Common myeloid progenitor, CD34-positive (primary cell): ENCODE measurements around the gene CXCL3. TPM values are rescaled to one million over a fixed set of nuclear protein-coding genes. Genes with fewer than 3 reads are reported as not detected.
A peak's percentile ranks its signal among the peaks of the same experiment; 100 is the strongest.

Source experiments
- CTCF ChIA-PET: fragments of 350-600 bp; sonication (Branson Sonifier 250); formaldehyde crosslinking; loops from one replicate; lab custom pipeline; 2021; ENCODE audit warnings: antibody characterized with exemption; lab: Charles Lee
- POLR2A ChIA-PET: fragments of 350-600 bp; sonication (Branson Sonifier 250); formaldehyde crosslinking; loops from one replicate; lab custom pipeline; 2021; ENCODE audit warnings: antibody characterized with exemption; lab: Charles Lee
- DNase-seq, 3 donors: peaks; one replicate each; pipeline versions ENCODE4 v3.0.0 to v3.0.0-alpha.2; 2013
- H3K27ac ChIP-seq, 2 experiments: 1 replicate in 1 of 2; 2 replicates in 1 of 2; pipeline ENCODE4 v1.7.0; 2013; ENCODE audit warnings: inconsistent platforms in 2 of 2, low read length in 2 of 2, mild to moderate bottlenecking in 2 of 2, low read depth in 1 of 2, moderate library complexity in 1 of 2; ENCODE audit not compliant: severe bottlenecking in 2 of 2, insufficient read depth in 1 of 2, poor library complexity in 1 of 2
- H3K27me3 ChIP-seq, 5 experiments: replicated peaks in 2 of 5; 1 replicate in 3 of 5; 2 replicates in 2 of 5; pipeline versions ENCODE4 v1.6.1 to v1.7.0; 2013; ENCODE audit warnings: low read length in 4 of 5, mild to moderate bottlenecking in 2 of 5, moderate library complexity in 2 of 5, inconsistent platforms in 1 of 5; ENCODE audit not compliant: insufficient read depth in 5 of 5, control insufficient read depth in 4 of 5
- H3K36me3 ChIP-seq, 4 experiments: 1 replicate in 2 of 4; 2 replicates in 2 of 4; pipeline versions ENCODE4 v1.6.1 to v1.7.0; 2013; ENCODE audit warnings: low read length in 3 of 4, control low read depth in 1 of 4, mild to moderate bottlenecking in 1 of 4; ENCODE audit not compliant: control insufficient read depth in 4 of 4, insufficient read depth in 4 of 4
- H3K4me1 ChIP-seq, 4 experiments: 1 replicate in 3 of 4; 2 replicates in 1 of 4; pipeline versions ENCODE4 v1.6.1 to v1.7.1; 2013; ENCODE audit warnings: low read length in 3 of 4, mild to moderate bottlenecking in 3 of 4, control low read depth in 1 of 4, inconsistent platforms in 1 of 4, moderate library complexity in 1 of 4; ENCODE audit not compliant: control insufficient read depth in 4 of 4, insufficient read depth in 4 of 4; ENCODE audit errors: control extremely low read depth in 1 of 4
- H3K4me3 ChIP-seq, 7 experiments: 1 replicate in 4 of 7; 2 replicates in 3 of 7; pipeline versions ENCODE4 v1.5.1 to v1.7.0; 2013; ENCODE audit warnings: mild to moderate bottlenecking in 7 of 7, low read length in 6 of 7, moderate library complexity in 6 of 7, inconsistent platforms in 2 of 7, low read depth in 2 of 7, control low read depth in 1 of 7; ENCODE audit not compliant: insufficient read depth in 4 of 7, control insufficient read depth in 1 of 7; ENCODE audit errors: extremely low read depth in 1 of 7
- H3K9me3 ChIP-seq, 5 experiments: 1 replicate in 4 of 5; 2 replicates in 1 of 5; pipeline versions ENCODE4 v1.6.1 to v1.7.1; 2013; ENCODE audit warnings: low read length in 4 of 5, mild to moderate bottlenecking in 2 of 5, inconsistent platforms in 1 of 5, low read depth in 1 of 5, moderate library complexity in 1 of 5; ENCODE audit not compliant: control insufficient read depth in 4 of 5, insufficient read depth in 2 of 5; ENCODE audit errors: control extremely low read depth in 1 of 5
- WGBS: methylation state at CpG from one replicate; pipeline ENCODE4 v1.1.5; 2013; ENCODE audit not compliant: insufficient coverage; 5-methylcytosine and 5-hydroxymethylcytosine counted together
- polyA plus RNA-seq: library from polyadenylated mRNA; unstranded; fragments of 120-200 nt; gene quantifications from one replicate; pipeline ENCODE4 v1.2.1, GENCODE V29; 2013

Gene CXCL3
- polyA plus RNA-seq = 23.9 TPM

DNA sequence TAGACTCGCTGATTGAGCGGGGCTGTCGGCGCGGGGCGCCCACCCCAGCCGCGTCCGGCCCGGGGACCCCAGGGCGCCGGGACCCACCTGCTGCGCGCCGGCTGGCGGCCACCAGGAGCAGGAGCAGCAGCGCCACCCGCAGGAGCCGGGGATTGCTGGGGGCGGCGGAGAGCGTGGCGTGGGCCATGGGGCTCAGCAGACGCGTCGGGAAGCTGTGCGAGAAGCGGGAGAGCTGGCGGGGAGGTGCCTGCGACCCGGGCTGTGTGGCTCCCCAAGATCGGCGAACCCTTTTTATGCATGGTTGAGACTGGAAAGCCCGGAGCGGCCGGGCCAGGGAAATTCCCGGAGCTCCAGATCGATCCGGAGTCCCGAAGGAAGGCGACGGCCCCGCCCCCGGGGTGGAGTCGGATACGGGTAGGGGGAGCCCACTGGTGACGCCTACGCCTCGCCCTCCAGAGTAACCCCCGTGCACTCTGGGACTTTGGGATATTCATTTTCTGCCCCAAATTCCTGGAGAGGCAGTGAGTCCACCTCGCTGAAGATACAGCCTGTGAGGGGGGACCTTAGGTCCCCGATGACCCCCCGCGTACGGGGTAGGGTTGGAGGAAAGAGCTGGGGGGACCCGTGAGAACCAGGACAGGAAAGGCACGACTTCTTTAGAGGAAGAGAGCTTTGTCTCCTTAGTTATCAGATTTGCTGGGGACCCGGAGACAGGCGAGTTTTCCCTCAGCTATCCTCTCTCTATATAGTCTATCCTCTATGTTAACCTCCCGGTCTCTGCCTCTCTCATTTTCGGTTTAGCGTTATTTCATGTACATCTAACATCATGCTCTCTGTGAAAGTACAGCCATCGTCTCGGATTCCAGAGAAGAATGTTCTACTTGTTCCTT, at the start of gene CXCL3:
TSS of gene CXCL3 (minus strand) at position 265 of the 890 bp plus-strand sequence. CDS start at position 187, 78 bp downstream.
- DNase-seq = peak; percentile 58 to 82 (median 68)
- POLR2A ChIA-PET = interaction anchor here (0.7 to 0.9 kb wide), 2 partner anchors 44 to 60 kb away, joined by 4 to 5 read pairs; no protein-coding TSS in a partner anchor

DNA sequence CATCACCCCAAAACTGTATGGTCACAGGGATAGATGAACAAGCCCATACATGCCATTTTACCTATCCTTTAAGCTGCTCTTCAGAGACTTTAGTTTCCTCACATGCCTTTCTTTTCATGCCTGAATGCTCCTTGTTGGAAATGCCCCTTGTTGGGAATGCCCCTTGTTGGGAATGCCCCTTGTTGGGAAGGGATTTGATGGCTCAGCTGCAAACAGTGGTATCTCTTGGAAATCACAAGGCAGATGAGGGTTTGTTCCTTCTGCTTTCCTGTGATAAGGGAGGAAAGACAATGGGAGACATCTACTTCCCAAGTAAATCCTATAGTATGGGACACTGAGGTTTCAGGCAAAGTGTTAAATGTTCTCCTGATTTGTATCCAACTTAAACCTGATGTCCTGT, 49.0 kb upstream of the CXCL3 start:
- Histone ChIP-seq H3K36me3 (peaks cover 0 to 2% (median 0%) of the 10 kb centered on the region in 4 experiments), H3K9me3 (no peaks in the 10 kb centered on the region), H3K4me3 (no peak overlapping the region), H3K4me1 (peaks cover 3 to 33% (median 20%) of the 10 kb centered on the region in 4 experiments), H3K27me3 (no peaks in the 10 kb centered on the region), H3K27ac (no peak overlapping the region)
- no peak for DNase-seq
- ChIA-PET CTCF (interaction anchor here (1.1 kb wide), 1 partner anchor 12 kb away, joined by 4 read pairs; the partner anchor contains the start of gene CXCL2), POLR2A (no interaction called here)

More for the DNA sequence above, at the start of gene CXCL3:
- Histone ChIP-seq H3K36me3 (no peaks in the 10 kb centered on the region), H3K4me1 (peaks cover 19 to 43% (median 29%) of the 10 kb centered on the region in 4 experiments), H3K4me3 (peak within 1 kb of the TSS; percentile 78 to 96 (median 88)), H3K9me3 (no peaks in the 10 kb centered on the region), H3K27ac (peak within 1 kb of the TSS; percentile 89 to 93), H3K27me3 (no peaks in the 10 kb centered on the region)
- CTCF ChIA-PET = interaction anchor here (0.6 to 4.0 kb wide), 31 partner anchors 8 to 650 kb away, joined by 3 to 63 read pairs (median 4); partner anchors contain the start of genes CXCL1, CXCL2 and CXCL5
- under 1% methylated on average over 47 of the region's 64 CpGs for WGBS

- no peaks in the 10 kb centered on the region for H3K9me3 ChIP-seq
- 37% methylated on average over 3 of the region's 4 CpGs for WGBS
- no peak overlapping the region for H3K4me3 ChIP-seq
- CTCF ChIA-PET = interaction anchor here (0.9 to 1.5 kb wide), 3 partner anchors 12 to 47 kb away, joined by 3 to 5 read pairs (median 4); partner anchors contain the start of genes CXCL2 and CXCL3
- POLR2A ChIA-PET = no interaction called here
- peaks cover 0 to 2% (median 0%) of the 10 kb centered on the region in 4 experiments for H3K36me3 ChIP-seq
- no peak overlapping the region for H3K27ac ChIP-seq
- no peaks in the 10 kb centered on the region for H3K27me3 ChIP-seq
- DNase-seq = peak in 2 of 3 donors; percentile 52 to 69
- peaks cover 3 to 18% (median 9%) of the 10 kb centered on the region in 4 experiments for H3K4me1 ChIP-seq
Observed at GRCh38 chr4:74085669-74086068, 47.2 kb upstream of the CXCL3 start.

GRCh38 chr4:74084984-74085383, 46.5 kb upstream of the CXCL3 start:
- POLR2A ChIA-PET = no interaction called here

GRCh38 chr4:74083546-74083945, 45.1 kb upstream of the CXCL3 start:
- WGBS = no CpG with 5 or more reads among the region's 2 CpGs
- no peaks in the 10 kb centered on the region for H3K36me3 ChIP-seq
- H3K4me3 ChIP-seq = no peak overlapping the region
- H3K27me3 ChIP-seq = no peaks in the 10 kb centered on the region
- peaks cover 0 to 2% (median 0%) of the 10 kb centered on the region in 5 experiments for H3K9me3 ChIP-seq
- peaks cover 3 to 26% (median 9%) of the 10 kb centered on the region in 4 experiments for H3K4me1 ChIP-seq
- POLR2A ChIA-PET = interaction anchor here (1.0 kb wide), 1 partner anchor 45 kb away, joined by 4 read pairs; the partner anchor contains the start of gene CXCL3
- no peak overlapping the region for H3K27ac ChIP-seq
- DNase-seq = no peak
- CTCF ChIA-PET = no interaction called here

More at GRCh38 chr4:74084984-74085383, 46.5 kb upstream of the CXCL3 start:
- Histone ChIP-seq H3K4me3 (no peak overlapping the region), H3K27ac (no peak overlapping the region), H3K36me3 (no peaks in the 10 kb centered on the region), H3K27me3 (no peaks in the 10 kb centered on the region), H3K9me3 (no peaks in the 10 kb centered on the region), H3K4me1 (peaks cover 3 to 18% (median 6%) of the 10 kb centered on the region in 4 experiments)
- no peak for DNase-seq
- WGBS = 77% methylated on average over 2 of the region's 4 CpGs
- CTCF ChIA-PET = interaction anchor here (0.9 to 1.5 kb wide), 2 partner anchors 13 to 14 kb away, joined by 4 to 5 read pairs; partner anchors contain the start of gene CXCL2

- ChIA-PET CTCF (no interaction called here), POLR2A (no interaction called here)
- DNase-seq = no peak
- no peaks in the 10 kb centered on the region for H3K27me3 ChIP-seq
- no peaks in the 10 kb centered on the region for H3K36me3 ChIP-seq
- H3K4me3 ChIP-seq = no peak overlapping the region
- H3K9me3 ChIP-seq = peaks cover 0 to 2% (median 0%) of the 10 kb centered on the region in 5 experiments
- H3K4me1 ChIP-seq = peaks cover 3 to 28% (median 9%) of the 10 kb centered on the region in 4 experiments
- H3K27ac ChIP-seq = no peak overlapping the region
- 77% methylated on average over 3 of the region's 3 CpGs for WGBS
Observed at GRCh38 chr4:74081035-74081434, 42.5 kb upstream of the CXCL3 start.
